SK-N-MC (cell line): Measurements from ENCODE around the gene PNPLA1.

ENCODE experiments used
- DNase-seq: peaks from one replicate; pipeline ENCODE4 v3.0.0-alpha.2; 2011; ENCODE audit warnings: low read depth, low spot score
- H3K27ac ChIP-seq: fragments of 200-600 bp; sonication (generic); 2 replicates; pipeline ENCODE4 v1.5.1; 2016; ENCODE audit warnings: mixed run types
- H3K36me3 ChIP-seq: fragments of 200-600 bp; sonication (generic); 2 replicates; pipeline ENCODE4 v1.6.1; 2017; ENCODE audit warnings: antibody characterized with exemption, low read length, mixed read lengths; ENCODE audit not compliant: insufficient read depth
- H3K4me3 ChIP-seq: fragments of 200-600 bp; sonication (generic); 2 replicates; pipeline ENCODE4 v1.5.1; 2016
- H3K9ac ChIP-seq: fragments of 200-600 bp; sonication (generic); 2 replicates; pipeline ENCODE4 v1.8.0; 2017; ENCODE audit warnings: mixed run types, mixed read lengths; ENCODE audit not compliant: insufficient read length
- H3K9me3 ChIP-seq: fragments of 200-600 bp; sonication (generic); 2 replicates; pipeline ENCODE4 v1.6.1; 2017; ENCODE audit warnings: low read depth, mild to moderate bottlenecking, antibody characterized with exemption, low read length, moderate library complexity, mixed read lengths
- EZH2 ChIP-seq: fragments of 200-600 bp; sonication (generic); IDR thresholded peaks from one replicate; pipeline ENCODE4 v1.6.1; 2017; ENCODE audit warnings: antibody characterized with exemption
- FOXP2 ChIP-seq: optimal IDR thresholded peaks from 2 replicates; pipeline ENCODE3; 2011; ENCODE audit warnings: mild to moderate bottlenecking, moderate library complexity; ENCODE audit not compliant: insufficient read depth; ENCODE audit errors: extremely low read length, control extremely low read depth
- POLR2AphosphoS5 ChIP-seq: IDR thresholded peaks from 2 replicates; pipeline ENCODE4 v1.6.1; 2012; ENCODE audit warnings: mild to moderate bottlenecking, low read depth, low read length, borderline replicate concordance

The PNPLA1 gene

DNA sequence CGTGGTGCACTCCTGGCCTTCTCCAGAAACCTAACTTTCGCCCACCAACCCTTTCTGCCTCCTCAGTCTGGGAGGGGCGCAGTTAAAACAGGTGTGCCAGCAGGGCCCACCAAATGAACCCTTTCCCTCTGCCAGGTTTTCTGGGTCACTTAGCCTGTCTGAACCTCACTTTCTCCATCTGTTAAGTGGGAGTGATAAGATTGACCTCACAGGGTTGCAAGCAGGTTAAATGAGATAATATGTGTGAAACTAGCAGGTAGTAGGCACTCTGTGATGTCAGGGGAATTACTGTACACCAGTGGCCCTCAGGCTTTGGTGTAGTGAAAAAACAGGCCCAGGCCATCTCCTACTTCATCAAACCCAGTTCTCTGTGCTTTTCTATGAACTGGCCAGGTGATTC, 52.7 kb downstream of the PNPLA1 start:
- no peak overlapping the region for H3K4me3 ChIP-seq
- H3K27ac ChIP-seq = no peak overlapping the region
- H3K9ac ChIP-seq = no peak overlapping the region
- TF ChIP-seq FOXP2 (no peak), POLR2AphosphoS5 (no peak), EZH2 (no peak)
- DNase-seq = no peak
- no peaks in the 10 kb centered on the region for H3K36me3 ChIP-seq
- H3K9me3 ChIP-seq = no peaks in the 10 kb centered on the region

DNA sequence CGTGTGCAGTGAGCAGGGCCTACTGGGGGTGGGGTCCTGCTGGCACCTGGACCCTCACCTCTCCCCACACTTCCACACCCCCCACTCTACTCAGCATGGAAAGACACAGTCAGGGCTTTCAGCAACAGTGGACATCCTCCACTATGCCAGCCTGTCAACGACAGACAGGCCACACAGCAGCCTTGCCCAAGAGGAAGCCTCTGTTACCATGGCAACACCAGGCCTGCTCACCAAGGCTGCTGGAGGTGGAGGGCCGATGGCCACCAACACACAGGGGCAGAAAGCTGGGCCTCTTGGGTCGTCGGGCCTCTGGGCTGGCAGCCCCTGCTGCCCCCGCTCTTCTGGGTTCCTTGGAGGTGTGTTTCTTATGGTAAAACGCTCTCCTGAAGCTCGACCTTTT, 53.2 kb downstream of the PNPLA1 start:
- no peak overlapping the region for H3K9ac ChIP-seq
- DNase-seq = no peak
- H3K9me3 ChIP-seq = no peaks in the 10 kb centered on the region
- no peak for TF ChIP-seq FOXP2
- no peak overlapping the region for H3K27ac ChIP-seq
- H3K4me3 ChIP-seq = no peak overlapping the region
- H3K36me3 ChIP-seq = no peaks in the 10 kb centered on the region

DNA sequence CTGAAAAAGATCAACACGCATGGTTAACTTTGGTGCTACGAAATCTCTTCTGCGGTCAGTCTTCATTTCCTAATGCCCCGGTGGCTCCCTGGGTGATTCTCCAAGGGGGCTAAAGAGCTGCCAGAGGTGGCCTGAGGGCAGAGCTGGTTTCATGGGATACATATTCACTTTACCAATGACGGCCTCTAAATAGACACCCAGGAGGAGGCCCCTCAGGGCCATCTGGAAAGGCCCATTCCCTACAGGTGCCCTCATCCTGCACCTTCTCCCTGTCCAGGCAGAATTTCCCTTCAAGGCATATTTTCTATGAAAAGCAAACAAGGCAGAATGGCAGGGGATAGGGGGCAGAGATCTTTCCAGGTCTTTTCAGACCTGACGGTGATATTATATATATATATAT, 54.3 kb downstream of the PNPLA1 start:
- no peak overlapping the region for H3K27ac ChIP-seq
- H3K9ac ChIP-seq = no peak overlapping the region
- H3K4me3 ChIP-seq = no peak overlapping the region
- no peaks in the 10 kb centered on the region for H3K36me3 ChIP-seq
- H3K9me3 ChIP-seq = no peaks in the 10 kb centered on the region
- TF ChIP-seq POLR2AphosphoS5 = no peak
- TF ChIP-seq FOXP2 = no peak
- TF ChIP-seq EZH2 = no peak
- DNase-seq = no peak

DNA sequence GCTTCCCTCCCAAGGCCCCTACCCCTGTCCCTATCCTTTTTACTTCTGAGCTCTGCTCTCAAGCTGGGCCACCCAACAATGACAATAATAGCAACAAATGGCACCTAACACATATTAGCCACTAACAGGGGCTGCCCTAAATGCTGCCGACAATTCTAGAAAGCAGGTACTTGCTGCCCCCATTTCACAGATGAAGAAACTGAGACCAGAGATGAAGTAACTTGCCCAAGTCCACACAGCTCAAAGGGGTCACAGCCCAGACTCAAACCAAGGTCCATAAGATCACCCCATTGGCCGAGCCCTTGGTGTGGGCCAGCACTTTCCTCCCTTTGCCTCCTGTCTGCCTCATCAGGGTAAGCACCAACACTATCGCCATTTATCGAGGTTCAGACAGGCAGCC, 54.9 kb downstream of the PNPLA1 start:
- no peaks in the 10 kb centered on the region for H3K9me3 ChIP-seq
- no peak overlapping the region for H3K4me3 ChIP-seq
- TF ChIP-seq EZH2 (no peak), POLR2AphosphoS5 (no peak), FOXP2 (no peak)
- no peaks in the 10 kb centered on the region for H3K36me3 ChIP-seq
- no peak overlapping the region for H3K27ac ChIP-seq
- DNase-seq = no peak
- H3K9ac ChIP-seq = no peak overlapping the region

DNA sequence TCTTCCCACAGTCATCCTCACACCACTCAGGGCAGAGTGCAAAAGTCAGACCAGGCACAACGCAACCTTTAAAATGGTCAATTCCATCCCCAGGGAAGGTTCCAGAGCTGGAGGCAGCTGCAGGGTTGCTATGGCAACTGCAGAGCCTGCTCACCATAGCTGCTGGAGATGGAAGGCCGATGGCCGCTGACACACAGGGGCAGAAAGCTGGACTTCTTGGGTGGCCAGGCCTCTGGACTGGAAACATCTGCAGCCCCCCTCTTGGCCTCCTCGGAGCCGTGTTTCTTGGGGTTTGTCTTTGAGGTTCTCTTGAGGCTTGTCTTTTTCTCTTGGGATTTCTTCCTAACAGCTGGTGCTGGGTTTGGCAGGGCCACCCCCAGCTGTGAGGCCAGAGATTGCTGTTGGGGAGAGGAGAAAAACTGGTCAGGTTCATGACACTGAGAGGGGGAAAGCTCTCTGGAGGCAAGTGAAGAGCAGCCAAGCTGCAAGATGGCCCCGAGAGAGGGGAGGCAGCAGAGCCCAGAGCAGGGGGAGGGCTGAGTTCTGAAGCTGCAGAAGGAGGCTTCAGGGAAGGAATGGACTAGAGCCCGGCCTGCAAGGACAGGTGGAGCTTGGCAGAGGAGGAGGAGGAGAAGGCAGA, 56.6 kb downstream of the PNPLA1 start:
- no peak overlapping the region for H3K9ac ChIP-seq
- TF ChIP-seq POLR2AphosphoS5 (no peak), FOXP2 (no peak), EZH2 (no peak)
- H3K27ac ChIP-seq = no peak overlapping the region
- no peaks in the 10 kb centered on the region for H3K9me3 ChIP-seq
- DNase-seq = no peak
- H3K36me3 ChIP-seq = no peaks in the 10 kb centered on the region
- H3K4me3 ChIP-seq = no peak overlapping the region

DNA sequence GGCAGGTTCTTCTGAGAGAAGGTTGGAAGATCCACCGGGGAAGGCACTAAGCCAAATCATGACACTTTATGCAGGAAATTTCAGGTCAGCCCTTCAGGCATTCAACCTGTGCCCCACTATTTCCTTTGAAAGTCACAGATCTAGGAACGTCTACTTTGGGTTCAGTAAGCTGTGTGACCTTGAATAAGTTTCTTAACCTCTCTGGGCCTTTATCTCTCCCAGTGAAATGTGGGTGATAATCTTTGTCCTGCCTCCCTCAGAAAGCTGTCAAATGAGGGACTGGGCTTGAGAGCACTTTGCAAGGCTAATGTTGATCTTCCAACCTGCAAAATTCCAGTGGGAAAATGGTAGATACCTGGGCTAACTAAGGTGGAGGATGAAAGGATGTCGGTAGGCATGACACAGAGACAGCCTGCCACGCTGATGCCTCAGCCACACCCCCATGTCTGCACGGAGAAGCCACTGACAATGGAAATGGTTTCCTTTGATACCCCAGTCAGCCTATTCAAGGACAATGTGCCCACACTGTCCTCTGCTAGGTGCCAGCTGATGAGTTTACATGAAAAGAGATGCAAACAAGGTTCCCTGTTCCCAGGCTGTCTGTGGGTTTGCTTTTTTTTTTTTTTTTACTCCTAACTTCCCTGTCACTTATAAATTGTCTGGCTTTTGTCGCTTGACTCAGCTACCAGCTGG, 57.5 kb downstream of the PNPLA1 start:
- Histone ChIP-seq H3K9ac (no peak overlapping the region), H3K9me3 (no peaks in the 10 kb centered on the region), H3K36me3 (no peaks in the 10 kb centered on the region), H3K4me3 (no peak overlapping the region), H3K27ac (no peak overlapping the region)
- TF ChIP-seq POLR2AphosphoS5 (no peak), FOXP2 (no peak)
- DNase-seq = no peak

DNA sequence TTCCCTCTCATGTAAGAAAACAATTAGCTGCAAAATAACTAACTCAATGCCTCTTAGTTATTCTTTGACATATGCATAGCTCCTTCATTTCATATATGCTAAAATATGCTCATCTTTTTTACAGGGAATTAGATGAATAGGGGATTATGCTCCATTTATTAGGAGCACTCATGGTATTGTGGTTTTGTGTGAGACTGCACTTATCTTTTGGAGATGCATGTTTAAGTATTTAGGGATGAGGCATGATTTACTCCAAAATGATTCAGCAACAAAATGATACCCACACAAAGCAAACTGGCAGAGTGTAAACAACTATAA, 58.0 kb downstream of the PNPLA1 start:
- H3K36me3 ChIP-seq = no peaks in the 10 kb centered on the region
- TF ChIP-seq FOXP2 = no peak
- no peak for TF ChIP-seq EZH2
- TF ChIP-seq POLR2AphosphoS5 = no peak
- no peak overlapping the region for H3K4me3 ChIP-seq
- no peak overlapping the region for H3K9ac ChIP-seq
- H3K9me3 ChIP-seq = no peaks in the 10 kb centered on the region
- no peak overlapping the region for H3K27ac ChIP-seq
- DNase-seq = no peak

DNA sequence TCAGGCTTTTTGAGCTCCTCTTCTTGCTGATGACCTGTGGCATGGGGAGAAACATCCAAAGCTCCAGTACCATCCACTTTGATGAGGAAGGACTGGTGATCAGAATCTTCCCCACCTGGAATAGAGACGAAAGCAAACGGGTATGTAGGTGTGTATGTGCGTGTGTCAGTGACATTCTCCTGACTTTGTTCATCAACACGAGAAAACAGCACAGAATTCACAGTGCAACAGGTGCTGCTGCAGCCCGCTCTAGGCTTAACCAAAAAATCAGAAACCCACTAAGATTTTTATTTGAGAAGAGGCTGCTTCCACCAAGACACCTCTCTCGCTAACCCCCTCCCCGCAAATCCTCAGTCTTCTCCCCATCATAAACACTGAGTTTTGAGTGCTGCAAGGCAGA, 58.7 kb downstream of the PNPLA1 start:
- Histone ChIP-seq H3K9ac (no peak overlapping the region), H3K27ac (no peak overlapping the region), H3K9me3 (no peaks in the 10 kb centered on the region), H3K36me3 (no peaks in the 10 kb centered on the region), H3K4me3 (no peak overlapping the region)
- TF ChIP-seq EZH2 (no peak), FOXP2 (no peak), POLR2AphosphoS5 (no peak)
- no peak for DNase-seq

DNA sequence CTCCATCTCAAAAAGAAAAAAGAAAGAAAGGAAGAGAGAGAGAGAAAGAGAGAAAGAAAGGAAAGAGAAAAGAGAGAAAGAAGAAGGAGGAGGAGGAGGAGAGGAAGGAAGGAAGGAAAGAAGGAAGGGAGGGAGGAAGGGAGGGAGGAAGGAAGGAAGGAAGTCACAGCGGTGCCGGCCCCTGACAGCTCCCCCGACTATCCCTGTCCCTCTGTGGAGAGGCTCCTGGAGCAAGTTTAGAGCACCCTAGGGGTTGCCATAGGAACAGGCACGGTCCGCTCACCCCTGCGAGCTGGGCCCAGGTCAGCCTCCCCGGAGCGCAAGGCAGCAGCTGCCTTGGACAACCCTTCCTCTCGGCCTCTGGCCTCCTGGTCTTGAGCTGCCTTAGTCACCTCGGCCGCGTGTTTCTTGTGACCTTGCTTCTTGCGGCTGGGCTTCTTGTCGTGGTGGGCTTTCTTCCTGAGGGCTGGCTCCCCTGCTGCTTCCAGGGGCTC, 60.0 kb downstream of the PNPLA1 start:
- Histone ChIP-seq H3K4me3 (no peak overlapping the region), H3K36me3 (no peaks in the 10 kb centered on the region), H3K9me3 (no peaks in the 10 kb centered on the region), H3K27ac (no peak overlapping the region), H3K9ac (no peak overlapping the region)
- TF ChIP-seq POLR2AphosphoS5 = no peak
- no peak for TF ChIP-seq FOXP2
- TF ChIP-seq EZH2 = no peak
- DNase-seq = no peak
